SK-N-SH (cell line): ENCODE measurements around the gene TMEM209.

Experiments
- CTCF ChIP-seq: fragments of 200-600 bp; sonication (generic); IDR thresholded peaks from 2 replicates; pipeline ENCODE4 v1.6.1; 2017; ENCODE audit warnings: antibody characterized with exemption, mild to moderate bottlenecking, moderate library complexity
- EP300 ChIP-seq, 2 experiments: IDR thresholded peaks; 2 replicates each; pipeline versions ENCODE4 v1.4.0 to v1.6.1; 2012; ENCODE audit warnings: borderline replicate concordance in 1 of 2, low read depth in 1 of 2, low read length in 1 of 2
- IRF3 ChIP-seq: fragments of 150-350 bp; IDR thresholded peaks from 2 replicates; pipeline ENCODE4 v1.6.1; 2016; ENCODE audit warnings: mild to moderate bottlenecking, low read depth, low read length
- TF ChIP-seq, protein P1 (sequence below): fragments of 150-350 bp; IDR thresholded peaks from 2 replicates; pipeline ENCODE4 v1.6.1; 2017; ENCODE audit warnings: antibody characterized with exemption, low read length, low read depth, borderline replicate concordance
- TF ChIP-seq, protein P2 (sequence below): IDR thresholded peaks from 2 replicates; pipeline ENCODE4 v1.4.0; 2012; ENCODE audit warnings: low read depth, borderline replicate concordance

DNA sequence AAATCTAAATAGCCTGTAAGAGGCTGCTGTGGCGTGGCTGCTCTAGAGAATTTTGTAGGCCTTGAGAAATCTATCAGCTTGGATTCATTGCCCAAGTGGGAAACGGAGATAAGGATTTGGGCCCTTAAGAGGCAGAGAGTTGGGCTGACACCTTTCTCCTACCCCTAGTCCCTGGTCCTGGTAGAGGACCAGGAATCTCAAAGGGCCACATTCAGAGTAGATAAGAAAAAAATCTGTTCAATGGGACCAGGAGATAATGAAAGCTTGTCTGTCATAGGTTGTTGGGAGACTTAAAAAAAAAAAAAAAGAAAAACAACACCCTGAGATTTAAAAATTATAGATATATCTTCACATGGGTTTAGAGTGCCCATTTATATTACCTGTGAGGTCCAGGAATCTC, 17.8 kb downstream of the TMEM209 start:
- TF ChIP-seq CTCF = no peak
- TF ChIP-seq IRF3 = no peak
- TF ChIP-seq, protein P1, sequence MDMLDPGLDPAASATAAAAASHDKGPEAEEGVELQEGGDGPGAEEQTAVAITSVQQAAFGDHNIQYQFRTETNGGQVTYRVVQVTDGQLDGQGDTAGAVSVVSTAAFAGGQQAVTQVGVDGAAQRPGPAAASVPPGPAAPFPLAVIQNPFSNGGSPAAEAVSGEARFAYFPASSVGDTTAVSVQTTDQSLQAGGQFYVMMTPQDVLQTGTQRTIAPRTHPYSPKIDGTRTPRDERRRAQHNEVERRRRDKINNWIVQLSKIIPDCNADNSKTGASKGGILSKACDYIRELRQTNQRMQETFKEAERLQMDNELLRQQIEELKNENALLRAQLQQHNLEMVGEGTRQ = no peak
- TF ChIP-seq EP300 (IDR thresholded peaks at IDR 0.05; ENCODE audit: borderline replicate concordance in 1 of 2, low read depth in 1 of 2, low read length in 1 of 2) = no peak
- TF ChIP-seq, protein P2, sequence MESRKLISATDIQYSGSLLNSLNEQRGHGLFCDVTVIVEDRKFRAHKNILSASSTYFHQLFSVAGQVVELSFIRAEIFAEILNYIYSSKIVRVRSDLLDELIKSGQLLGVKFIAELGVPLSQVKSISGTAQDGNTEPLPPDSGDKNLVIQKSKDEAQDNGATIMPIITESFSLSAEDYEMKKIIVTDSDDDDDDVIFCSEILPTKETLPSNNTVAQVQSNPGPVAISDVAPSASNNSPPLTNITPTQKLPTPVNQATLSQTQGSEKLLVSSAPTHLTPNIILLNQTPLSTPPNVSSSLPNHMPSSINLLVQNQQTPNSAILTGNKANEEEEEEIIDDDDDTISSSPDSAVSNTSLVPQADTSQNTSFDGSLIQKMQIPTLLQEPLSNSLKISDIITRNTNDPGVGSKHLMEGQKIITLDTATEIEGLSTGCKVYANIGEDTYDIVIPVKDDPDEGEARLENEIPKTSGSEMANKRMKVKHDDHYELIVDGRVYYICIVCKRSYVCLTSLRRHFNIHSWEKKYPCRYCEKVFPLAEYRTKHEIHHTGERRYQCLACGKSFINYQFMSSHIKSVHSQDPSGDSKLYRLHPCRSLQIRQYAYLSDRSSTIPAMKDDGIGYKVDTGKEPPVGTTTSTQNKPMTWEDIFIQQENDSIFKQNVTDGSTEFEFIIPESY = no peak
